Esophagus squamous epithelium (tissue), 4 donors: ENCODE measurements around the gene RFX8.
"Not testable (repeated sequence)": the region's sequence is repeated elsewhere in the genome, so short reads cannot be mapped to it uniquely, and the experiment has no call there.

Source experiments
- POLR2A ChIP-seq, 4 donors: fragments of 450-650 bp; IDR thresholded peaks; one replicate each; pipeline ENCODE4 v1.6.1; 2017; ENCODE audit warnings: antibody characterized with exemption in 4 of 4, mild to moderate bottlenecking in 4 of 4, moderate library complexity in 3 of 4
- TF ChIP-seq, protein P1 (sequence below), 6 experiments: fragments of 450-650 bp in 4 of 6; fragments of 200-600 bp in 2 of 6; sonication (generic) in 2 of 6; IDR thresholded peaks; one replicate each; pipeline ENCODE4 v1.5.1; 2016 to 2019; ENCODE audit warnings: antibody characterized with exemption in 6 of 6, mild to moderate bottlenecking in 4 of 6, moderate library complexity in 4 of 6

GRCh38 chr2:101454408-101454807 lies 20.5 kb downstream of the RFX8 start:
- TF ChIP-seq, protein P1, sequence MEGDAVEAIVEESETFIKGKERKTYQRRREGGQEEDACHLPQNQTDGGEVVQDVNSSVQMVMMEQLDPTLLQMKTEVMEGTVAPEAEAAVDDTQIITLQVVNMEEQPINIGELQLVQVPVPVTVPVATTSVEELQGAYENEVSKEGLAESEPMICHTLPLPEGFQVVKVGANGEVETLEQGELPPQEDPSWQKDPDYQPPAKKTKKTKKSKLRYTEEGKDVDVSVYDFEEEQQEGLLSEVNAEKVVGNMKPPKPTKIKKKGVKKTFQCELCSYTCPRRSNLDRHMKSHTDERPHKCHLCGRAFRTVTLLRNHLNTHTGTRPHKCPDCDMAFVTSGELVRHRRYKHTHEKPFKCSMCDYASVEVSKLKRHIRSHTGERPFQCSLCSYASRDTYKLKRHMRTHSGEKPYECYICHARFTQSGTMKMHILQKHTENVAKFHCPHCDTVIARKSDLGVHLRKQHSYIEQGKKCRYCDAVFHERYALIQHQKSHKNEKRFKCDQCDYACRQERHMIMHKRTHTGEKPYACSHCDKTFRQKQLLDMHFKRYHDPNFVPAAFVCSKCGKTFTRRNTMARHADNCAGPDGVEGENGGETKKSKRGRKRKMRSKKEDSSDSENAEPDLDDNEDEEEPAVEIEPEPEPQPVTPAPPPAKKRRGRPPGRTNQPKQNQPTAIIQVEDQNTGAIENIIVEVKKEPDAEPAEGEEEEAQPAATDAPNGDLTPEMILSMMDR (IDR thresholded peaks at IDR 0.05), result not testable (repeated sequence)
- TF ChIP-seq POLR2A (IDR thresholded peaks at IDR 0.05), result not testable (repeated sequence)
